ENCODE results near the gene CFAP92.

CFAP92 gene

DNA sequence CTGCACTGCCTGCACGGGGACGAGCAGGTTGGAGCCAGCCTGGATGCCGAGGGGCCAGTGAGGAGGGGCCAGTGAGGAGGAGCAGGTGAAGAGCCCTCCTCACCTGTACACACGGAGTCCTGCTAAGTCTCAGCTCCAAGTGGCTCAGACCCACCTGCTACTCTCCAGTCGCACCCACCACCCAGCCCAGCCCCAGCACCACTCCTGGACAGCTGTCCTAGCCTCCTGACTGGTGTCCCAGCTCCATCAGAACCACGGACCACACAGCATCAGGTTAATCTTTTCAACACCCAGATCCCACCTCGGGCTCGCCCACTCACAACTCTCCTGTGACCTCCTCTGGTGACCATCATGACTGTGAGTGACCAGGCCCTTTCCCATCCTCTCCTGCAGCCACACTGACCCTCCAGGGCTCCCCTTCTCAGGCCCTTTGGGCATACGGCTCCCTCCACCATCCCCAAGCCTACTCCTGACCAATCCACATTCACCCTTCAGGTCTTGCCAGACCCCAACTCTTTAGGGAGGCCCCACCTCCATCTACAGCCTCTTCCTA is 21.0 kb upstream of the CFAP92 start:
- Histone ChIP-seq H3K36me3 (ENCODE audit: low read depth) (no peaks in the 10 kb centered on the region), H3K27ac (ENCODE audit: poor library complexity, severe bottlenecking) (no peak overlapping the region), H3K4me3 (ENCODE audit: severe bottlenecking) (no peak overlapping the region), H3K9me3 (ENCODE audit: severe bottlenecking) (no peaks in the 10 kb centered on the region), H3K4me1 (ENCODE audit: insufficient read depth, poor library complexity, severe bottlenecking) (no peaks in the 10 kb centered on the region), H3K27me3 (ENCODE audit: insufficient read depth, poor library complexity, severe bottlenecking) (no peaks in the 10 kb centered on the region)
- TF ChIP-seq, protein P1, sequence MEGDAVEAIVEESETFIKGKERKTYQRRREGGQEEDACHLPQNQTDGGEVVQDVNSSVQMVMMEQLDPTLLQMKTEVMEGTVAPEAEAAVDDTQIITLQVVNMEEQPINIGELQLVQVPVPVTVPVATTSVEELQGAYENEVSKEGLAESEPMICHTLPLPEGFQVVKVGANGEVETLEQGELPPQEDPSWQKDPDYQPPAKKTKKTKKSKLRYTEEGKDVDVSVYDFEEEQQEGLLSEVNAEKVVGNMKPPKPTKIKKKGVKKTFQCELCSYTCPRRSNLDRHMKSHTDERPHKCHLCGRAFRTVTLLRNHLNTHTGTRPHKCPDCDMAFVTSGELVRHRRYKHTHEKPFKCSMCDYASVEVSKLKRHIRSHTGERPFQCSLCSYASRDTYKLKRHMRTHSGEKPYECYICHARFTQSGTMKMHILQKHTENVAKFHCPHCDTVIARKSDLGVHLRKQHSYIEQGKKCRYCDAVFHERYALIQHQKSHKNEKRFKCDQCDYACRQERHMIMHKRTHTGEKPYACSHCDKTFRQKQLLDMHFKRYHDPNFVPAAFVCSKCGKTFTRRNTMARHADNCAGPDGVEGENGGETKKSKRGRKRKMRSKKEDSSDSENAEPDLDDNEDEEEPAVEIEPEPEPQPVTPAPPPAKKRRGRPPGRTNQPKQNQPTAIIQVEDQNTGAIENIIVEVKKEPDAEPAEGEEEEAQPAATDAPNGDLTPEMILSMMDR (IDR thresholded peaks at IDR 0.05; ENCODE audit: poor library complexity, severe bottlenecking), result no peak
- DNase-seq (ENCODE audit: low spot score), result no peak
- ATAC-seq (ENCODE audit: low read depth), result no peak

DNA sequence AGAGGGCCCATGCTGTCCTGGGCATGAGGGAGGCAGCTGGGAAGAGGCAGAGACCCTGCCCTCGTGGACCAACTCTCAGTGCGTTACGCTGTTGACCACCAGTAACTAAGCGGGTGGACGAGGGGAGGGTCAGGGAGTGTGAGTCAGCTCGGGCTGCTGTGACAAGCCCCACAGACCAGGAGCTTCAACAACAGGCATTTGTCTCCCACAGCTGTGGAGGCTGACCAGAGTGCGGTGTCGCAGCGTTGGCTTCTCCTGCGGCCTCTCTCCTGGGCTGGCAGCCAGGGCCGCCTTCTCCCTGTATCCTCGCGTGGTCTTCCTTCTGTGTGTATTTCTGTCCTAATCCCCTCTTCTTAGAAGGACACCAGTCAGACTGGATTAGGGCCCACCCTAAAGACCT is 20.3 kb upstream of the CFAP92 start:
- Histone ChIP-seq H3K27ac (ENCODE audit: poor library complexity, severe bottlenecking) (no peak overlapping the region), H3K9me3 (ENCODE audit: severe bottlenecking) (no peaks in the 10 kb centered on the region), H3K36me3 (ENCODE audit: low read depth) (no peaks in the 10 kb centered on the region), H3K4me3 (ENCODE audit: severe bottlenecking) (no peak overlapping the region), H3K27me3 (ENCODE audit: insufficient read depth, poor library complexity, severe bottlenecking) (no peaks in the 10 kb centered on the region), H3K4me1 (ENCODE audit: insufficient read depth, poor library complexity, severe bottlenecking) (no peaks in the 10 kb centered on the region)
- DNase-seq (ENCODE audit: low spot score) (no peak), ATAC-seq (ENCODE audit: low read depth) (no peak)
- TF ChIP-seq, protein P1 (IDR thresholded peaks at IDR 0.05; ENCODE audit: poor library complexity, severe bottlenecking), result no peak

DNA sequence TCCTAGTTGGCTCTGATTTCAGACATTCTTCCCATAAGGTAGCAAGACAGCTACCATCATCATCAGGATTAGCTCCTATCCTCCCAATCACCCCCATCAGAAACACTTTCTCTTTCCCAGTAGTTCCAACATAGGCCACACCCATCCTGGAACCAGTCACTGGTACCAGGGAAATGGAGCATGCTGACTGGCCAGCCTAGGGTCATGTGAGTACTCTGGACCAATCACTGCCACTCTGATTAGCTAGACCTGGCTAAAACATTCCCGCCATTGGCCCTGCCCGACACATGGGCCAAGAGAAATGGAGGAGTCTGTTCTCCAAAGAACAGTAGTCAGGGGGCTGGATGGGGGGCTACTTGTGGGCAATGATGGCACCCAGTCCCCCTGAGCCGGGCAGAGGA is 19.6 kb upstream of the CFAP92 start:
- Histone ChIP-seq H3K4me3 (ENCODE audit: severe bottlenecking) (no peak overlapping the region), H3K27me3 (ENCODE audit: insufficient read depth, poor library complexity, severe bottlenecking) (no peaks in the 10 kb centered on the region), H3K27ac (ENCODE audit: poor library complexity, severe bottlenecking) (no peak overlapping the region), H3K9me3 (ENCODE audit: severe bottlenecking) (no peaks in the 10 kb centered on the region), H3K36me3 (ENCODE audit: low read depth) (no peaks in the 10 kb centered on the region), H3K4me1 (ENCODE audit: insufficient read depth, poor library complexity, severe bottlenecking) (no peaks in the 10 kb centered on the region)
- ATAC-seq (ENCODE audit: low read depth), result no peak
- TF ChIP-seq, protein P1 (IDR thresholded peaks at IDR 0.05; ENCODE audit: poor library complexity, severe bottlenecking), result no peak
- DNase-seq (ENCODE audit: low spot score), result no peak

DNA sequence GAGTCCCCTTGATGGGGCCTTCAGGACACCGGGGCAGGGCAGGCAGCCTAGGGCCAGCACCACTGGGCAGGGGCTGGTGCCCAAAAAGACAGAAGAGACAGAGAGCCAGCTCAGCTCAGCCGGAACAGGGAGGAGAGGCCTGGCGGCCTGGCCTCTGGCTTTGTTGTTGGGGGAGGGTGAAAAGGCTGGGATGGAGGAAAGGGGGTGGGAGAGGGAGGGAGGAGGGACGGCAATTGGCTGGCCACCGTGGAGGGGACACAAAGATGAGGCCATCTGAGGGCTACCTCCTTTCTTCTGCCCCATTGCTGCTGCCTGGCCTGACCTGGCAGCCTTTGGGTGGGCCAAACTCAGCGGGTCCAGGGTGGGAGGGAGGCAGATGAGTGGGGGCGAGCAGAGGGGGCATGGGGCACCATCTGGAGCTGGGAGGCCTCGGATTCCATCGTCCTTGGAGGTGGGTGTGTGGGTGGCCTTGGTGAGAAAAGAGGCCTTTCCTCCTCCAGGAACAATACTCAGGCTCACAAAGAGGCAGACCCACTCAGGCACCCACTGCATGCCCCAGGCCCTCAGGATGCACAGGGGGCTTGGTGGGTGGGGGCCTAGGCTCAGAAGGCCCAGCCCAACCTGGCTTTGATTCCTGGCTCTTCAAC is 16.6 kb upstream of the CFAP92 start:
- Histone ChIP-seq H3K9me3 (ENCODE audit: severe bottlenecking) (no peaks in the 10 kb centered on the region), H3K27ac (ENCODE audit: poor library complexity, severe bottlenecking) (no peak overlapping the region), H3K27me3 (ENCODE audit: insufficient read depth, poor library complexity, severe bottlenecking) (peaks cover 11% of the 10 kb centered on the region), H3K4me3 (ENCODE audit: severe bottlenecking) (no peak overlapping the region), H3K4me1 (ENCODE audit: insufficient read depth, poor library complexity, severe bottlenecking) (no peaks in the 10 kb centered on the region), H3K36me3 (ENCODE audit: low read depth) (no peaks in the 10 kb centered on the region)
- TF ChIP-seq, protein P1 (IDR thresholded peaks at IDR 0.05; ENCODE audit: poor library complexity, severe bottlenecking), result no peak
- ATAC-seq (ENCODE audit: low read depth) (no peak), DNase-seq (ENCODE audit: low spot score) (no peak)

DNA sequence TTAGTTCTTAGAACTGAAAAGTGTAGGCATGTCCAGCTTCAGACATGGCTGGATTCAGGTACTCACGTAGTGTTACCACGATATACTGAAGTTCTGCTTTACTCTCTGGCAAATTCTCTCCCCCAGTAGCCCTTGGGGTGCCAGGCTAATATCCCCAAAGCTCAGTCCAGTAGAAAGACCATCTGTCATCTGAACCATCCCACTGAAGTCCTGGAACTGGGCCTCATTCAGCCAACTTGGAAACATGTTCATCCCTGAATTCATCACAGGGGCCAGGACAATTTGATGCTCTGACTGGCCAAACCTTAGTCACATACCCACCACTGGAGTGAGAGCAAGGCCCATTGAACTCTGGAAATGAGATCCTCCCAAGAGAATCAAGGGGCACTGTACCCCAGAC is 15.4 kb upstream of the CFAP92 start:
- ATAC-seq (ENCODE audit: low read depth) (no peak; the same call in 2 of the 3 replicates), DNase-seq (ENCODE audit: low spot score) (no peak)
- Histone ChIP-seq H3K4me3 (ENCODE audit: severe bottlenecking) (no peak overlapping the region), H3K4me1 (ENCODE audit: insufficient read depth, poor library complexity, severe bottlenecking) (no peaks in the 10 kb centered on the region), H3K27me3 (ENCODE audit: insufficient read depth, poor library complexity, severe bottlenecking) (peaks cover 15% of the 10 kb centered on the region), H3K36me3 (ENCODE audit: low read depth) (no peaks in the 10 kb centered on the region), H3K27ac (ENCODE audit: poor library complexity, severe bottlenecking) (no peak overlapping the region), H3K9me3 (ENCODE audit: severe bottlenecking) (no peaks in the 10 kb centered on the region)
- TF ChIP-seq, protein P1 (IDR thresholded peaks at IDR 0.05; ENCODE audit: poor library complexity, severe bottlenecking), result no peak

Measured in RWPE2 (cell line).